ENCODE data around the gene TACC2.

DNA sequence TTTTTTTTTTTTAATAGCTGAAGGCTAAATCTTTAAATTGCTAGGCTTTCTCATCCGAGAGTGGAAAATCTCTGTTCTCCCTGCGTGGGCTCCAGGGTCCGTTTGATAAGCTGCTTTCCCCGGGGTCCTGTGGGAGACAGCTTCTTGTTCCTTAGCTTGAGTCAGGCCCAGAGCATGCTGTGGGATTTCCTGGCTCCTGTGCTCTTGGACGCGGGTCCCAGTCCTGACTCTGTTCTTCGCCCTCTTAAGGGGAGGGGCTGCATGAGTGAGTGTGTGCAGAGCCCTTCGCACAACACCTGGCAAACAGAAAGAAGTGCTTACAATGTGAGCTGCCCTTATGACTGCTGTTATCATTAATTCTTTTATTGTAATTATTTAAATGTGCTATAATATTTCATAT, 133.5 kb downstream of the TACC2 start:
- TF ChIP-seq, protein P1, sequence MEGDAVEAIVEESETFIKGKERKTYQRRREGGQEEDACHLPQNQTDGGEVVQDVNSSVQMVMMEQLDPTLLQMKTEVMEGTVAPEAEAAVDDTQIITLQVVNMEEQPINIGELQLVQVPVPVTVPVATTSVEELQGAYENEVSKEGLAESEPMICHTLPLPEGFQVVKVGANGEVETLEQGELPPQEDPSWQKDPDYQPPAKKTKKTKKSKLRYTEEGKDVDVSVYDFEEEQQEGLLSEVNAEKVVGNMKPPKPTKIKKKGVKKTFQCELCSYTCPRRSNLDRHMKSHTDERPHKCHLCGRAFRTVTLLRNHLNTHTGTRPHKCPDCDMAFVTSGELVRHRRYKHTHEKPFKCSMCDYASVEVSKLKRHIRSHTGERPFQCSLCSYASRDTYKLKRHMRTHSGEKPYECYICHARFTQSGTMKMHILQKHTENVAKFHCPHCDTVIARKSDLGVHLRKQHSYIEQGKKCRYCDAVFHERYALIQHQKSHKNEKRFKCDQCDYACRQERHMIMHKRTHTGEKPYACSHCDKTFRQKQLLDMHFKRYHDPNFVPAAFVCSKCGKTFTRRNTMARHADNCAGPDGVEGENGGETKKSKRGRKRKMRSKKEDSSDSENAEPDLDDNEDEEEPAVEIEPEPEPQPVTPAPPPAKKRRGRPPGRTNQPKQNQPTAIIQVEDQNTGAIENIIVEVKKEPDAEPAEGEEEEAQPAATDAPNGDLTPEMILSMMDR (conservative IDR thresholded peaks at IDR 0.05; ENCODE audit: low read depth in 2 of 2), result no peak
- TF ChIP-seq NANOG (IDR thresholded peaks at IDR 0.05; ENCODE audit: borderline replicate concordance), result no peak
